Measurements from ENCODE around the gene GRHL3.
"Not testable (repeated sequence)": the region's sequence is repeated elsewhere in the genome, so short reads cannot be mapped to it uniquely, and the experiment has no call there.

The GRHL3 gene

GRCh38 chr1:24287779-24288178 lies 31.4 kb upstream of the GRHL3 start:
- H3K27me3 Mint-ChIP-seq; H3K36me3 Mint-ChIP-seq; H3K4me3 Mint-ChIP-seq; H3K4me1 Mint-ChIP-seq (ENCODE audit: low read depth); H3K9me3 Mint-ChIP-seq (ENCODE audit: low read depth); H3K27ac Mint-ChIP-seq: not testable (repeated sequence)

- no peaks in the 10 kb centered on the region for H3K27me3 Mint-ChIP-seq
- no peaks in the 10 kb centered on the region for H3K4me1 Mint-ChIP-seq (ENCODE audit: low read depth)
- H3K9me3 Mint-ChIP-seq (ENCODE audit: low read depth), result no peaks in the 10 kb centered on the region
- H3K36me3 Mint-ChIP-seq, result no peaks in the 10 kb centered on the region
- no peak overlapping the region for H3K27ac Mint-ChIP-seq
- H3K4me3 Mint-ChIP-seq, result no peak overlapping the region
Observed at GRCh38 chr1:24288479-24288878, 30.7 kb upstream of the GRHL3 start.

DNA sequence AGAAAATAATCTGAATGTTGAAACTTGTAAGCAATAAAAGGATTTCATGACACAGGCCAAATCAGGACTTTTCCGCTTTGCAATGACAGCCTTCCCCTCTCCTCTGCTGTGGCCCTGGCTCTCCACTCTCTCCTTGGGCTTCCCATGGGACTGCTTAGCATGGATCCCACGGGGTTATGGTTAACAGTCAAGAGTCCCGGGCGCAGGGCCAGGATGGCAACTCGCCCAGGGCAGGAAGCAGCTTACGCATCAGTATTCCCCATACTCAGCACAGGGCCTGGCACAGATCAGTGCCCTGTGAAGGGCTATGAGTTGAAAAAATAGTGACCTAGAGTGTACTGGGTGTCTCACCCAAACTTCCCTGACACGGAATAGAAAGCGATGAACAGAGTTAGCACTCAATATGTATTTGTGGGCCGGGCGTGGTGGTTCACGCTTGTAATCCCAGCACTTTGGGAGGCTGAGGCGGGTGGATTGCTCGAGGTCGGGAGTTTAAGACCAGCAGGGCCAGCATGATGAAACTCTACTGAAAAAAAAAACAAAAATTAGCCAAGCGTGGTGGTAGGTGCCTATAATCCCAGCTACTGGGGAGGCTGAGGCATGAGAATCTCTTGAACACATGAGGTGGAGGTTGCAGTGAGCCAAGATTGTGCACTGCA lies 29.1 kb upstream of the GRHL3 start:
- no peaks in the 10 kb centered on the region for H3K27me3 Mint-ChIP-seq
- no peaks in the 10 kb centered on the region for H3K9me3 Mint-ChIP-seq (ENCODE audit: low read depth)
- H3K4me1 Mint-ChIP-seq (ENCODE audit: low read depth), result no peaks in the 10 kb centered on the region
- no peak overlapping the region for H3K27ac Mint-ChIP-seq
- H3K4me3 Mint-ChIP-seq, result no peak overlapping the region
- H3K36me3 Mint-ChIP-seq, result no peaks in the 10 kb centered on the region

DNA sequence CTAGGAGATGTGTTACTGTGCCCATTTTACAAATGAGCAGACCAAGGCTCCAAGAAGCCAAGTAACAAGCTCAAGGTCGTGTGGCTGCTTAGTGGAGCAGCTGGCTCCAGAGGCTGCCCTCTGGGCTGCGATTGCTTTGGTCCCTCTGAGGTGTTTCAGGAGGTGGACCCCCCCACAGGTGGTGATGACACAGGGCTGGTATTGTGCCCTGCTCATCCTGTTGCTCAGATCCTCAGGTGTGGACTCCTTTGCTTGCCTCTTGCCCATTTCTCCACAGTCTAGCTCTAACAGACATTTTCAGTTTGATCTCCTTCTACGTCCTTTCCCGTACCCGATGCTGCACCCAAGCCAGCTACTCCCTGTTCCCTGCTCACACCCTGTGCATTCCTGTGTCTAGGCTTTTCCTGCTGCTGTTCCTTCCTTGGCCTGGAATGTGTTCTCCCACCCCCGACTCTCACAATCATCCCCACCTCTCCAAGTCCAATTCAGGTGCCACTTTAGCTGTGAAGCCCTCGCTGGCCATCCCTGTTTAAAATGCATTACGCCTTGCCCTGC lies 28.1 kb upstream of the GRHL3 start:
- no peaks in the 10 kb centered on the region for H3K9me3 Mint-ChIP-seq (ENCODE audit: low read depth)
- H3K4me1 Mint-ChIP-seq (ENCODE audit: low read depth), result no peaks in the 10 kb centered on the region
- H3K36me3 Mint-ChIP-seq, result no peaks in the 10 kb centered on the region
- H3K27me3 Mint-ChIP-seq, result no peaks in the 10 kb centered on the region
- H3K27ac Mint-ChIP-seq, result no peak overlapping the region
- no peak overlapping the region for H3K4me3 Mint-ChIP-seq

- H3K36me3 Mint-ChIP-seq, result no peaks in the 10 kb centered on the region
- H3K9me3 Mint-ChIP-seq (ENCODE audit: low read depth), result no peaks in the 10 kb centered on the region
- H3K4me1 Mint-ChIP-seq (ENCODE audit: low read depth), result no peaks in the 10 kb centered on the region
- no peak overlapping the region for H3K4me3 Mint-ChIP-seq
- H3K27ac Mint-ChIP-seq, result no peak overlapping the region
- H3K27me3 Mint-ChIP-seq, result no peaks in the 10 kb centered on the region
Observed at GRCh38 chr1:24292103-24292502, 27.1 kb upstream of the GRHL3 start.

DNA sequence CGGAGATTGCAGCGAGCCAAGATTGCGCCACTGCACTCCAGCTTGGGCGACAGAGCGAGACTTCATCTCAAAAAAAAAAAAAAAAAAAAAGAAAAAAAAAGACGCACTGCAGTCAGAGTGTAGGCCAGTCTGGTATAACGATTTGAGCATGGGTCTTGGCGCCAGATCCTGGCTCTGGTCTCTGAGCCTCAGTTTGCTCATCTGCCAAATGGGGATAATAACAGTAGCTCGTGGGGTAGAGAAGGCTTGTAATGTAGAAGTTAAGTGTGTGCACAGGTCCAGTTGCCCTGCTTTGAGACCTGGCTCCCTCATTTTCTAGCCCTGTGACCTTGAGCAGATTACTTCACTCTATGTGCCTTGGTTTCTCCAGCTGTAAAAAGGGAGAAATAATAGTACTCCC lies 26.3 kb upstream of the GRHL3 start:
- Mint-ChIP-seq H3K36me3 (no peaks in the 10 kb centered on the region), H3K27ac (no peak overlapping the region), H3K27me3 (no peaks in the 10 kb centered on the region), H3K4me1 (ENCODE audit: low read depth) (no peaks in the 10 kb centered on the region), H3K4me3 (no peak overlapping the region), H3K9me3 (ENCODE audit: low read depth) (no peaks in the 10 kb centered on the region)

- no peaks in the 10 kb centered on the region for H3K4me1 Mint-ChIP-seq (ENCODE audit: low read depth)
- no peak overlapping the region for H3K27ac Mint-ChIP-seq
- H3K4me3 Mint-ChIP-seq, result no peak overlapping the region
- H3K27me3 Mint-ChIP-seq, result no peaks in the 10 kb centered on the region
- no peaks in the 10 kb centered on the region for H3K36me3 Mint-ChIP-seq
- no peaks in the 10 kb centered on the region for H3K9me3 Mint-ChIP-seq (ENCODE audit: low read depth)
Observed at GRCh38 chr1:24293392-24294227, 25.5 kb upstream of the GRHL3 start.

- H3K36me3 Mint-ChIP-seq, result no peaks in the 10 kb centered on the region
- H3K27ac Mint-ChIP-seq, result no peak overlapping the region
- no peak overlapping the region for H3K4me3 Mint-ChIP-seq
Observed at GRCh38 chr1:24294228-24294672, 24.9 kb upstream of the GRHL3 start.

DNA sequence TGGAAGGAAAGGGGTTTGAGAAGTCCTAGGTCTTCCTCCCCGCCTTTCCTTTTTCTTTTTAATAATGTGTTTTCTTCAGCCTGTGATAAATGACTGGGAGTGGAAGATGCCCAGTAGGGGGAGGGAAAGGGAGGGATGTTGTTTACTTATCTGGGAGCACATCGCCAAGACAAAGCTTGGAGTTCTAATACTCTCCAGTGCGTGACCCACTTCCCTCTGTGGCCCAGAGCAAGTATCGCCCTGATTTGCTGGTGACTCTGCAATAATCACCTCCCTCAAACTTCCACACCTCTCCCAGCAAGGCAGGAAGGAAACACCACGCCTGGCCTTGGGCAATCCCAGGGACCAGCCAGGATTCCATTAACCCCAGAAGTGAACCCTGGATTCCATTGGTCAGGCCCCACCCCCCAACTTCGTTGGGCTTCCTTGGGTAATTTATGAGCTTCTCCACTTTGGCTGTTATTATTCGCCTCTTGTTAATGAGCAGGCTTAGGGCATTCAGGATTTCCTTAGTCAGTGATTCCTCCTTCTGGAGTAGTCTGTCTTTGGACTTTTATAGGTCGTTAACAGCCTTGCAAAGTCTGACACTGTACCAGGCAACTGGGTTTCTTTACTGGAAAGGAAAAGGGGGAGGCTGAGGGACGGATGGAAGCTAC lies 24.3 kb upstream of the GRHL3 start:
- Mint-ChIP-seq H3K36me3 (no peaks in the 10 kb centered on the region), H3K27me3 (peaks cover 5% of the 10 kb centered on the region), H3K4me3 (no peak overlapping the region), H3K27ac (no peak overlapping the region), H3K9me3 (ENCODE audit: low read depth) (no peaks in the 10 kb centered on the region), H3K4me1 (ENCODE audit: low read depth) (no peaks in the 10 kb centered on the region)

More at GRCh38 chr1:24294228-24294672, 24.9 kb upstream of the GRHL3 start:
- Mint-ChIP-seq H3K27me3 (peaks cover 5% of the 10 kb centered on the region), H3K9me3 (ENCODE audit: low read depth) (no peaks in the 10 kb centered on the region), H3K4me1 (ENCODE audit: low read depth) (no peaks in the 10 kb centered on the region)

GRCh38 chr1:24295535-24295934 lies 23.6 kb upstream of the GRHL3 start:
- Mint-ChIP-seq H3K36me3 (no peaks in the 10 kb centered on the region), H3K27me3 (peaks cover 5% of the 10 kb centered on the region), H3K4me1 (ENCODE audit: low read depth) (no peaks in the 10 kb centered on the region), H3K27ac (no peak overlapping the region), H3K4me3 (no peak overlapping the region), H3K9me3 (ENCODE audit: low read depth) (no peaks in the 10 kb centered on the region)

DNA sequence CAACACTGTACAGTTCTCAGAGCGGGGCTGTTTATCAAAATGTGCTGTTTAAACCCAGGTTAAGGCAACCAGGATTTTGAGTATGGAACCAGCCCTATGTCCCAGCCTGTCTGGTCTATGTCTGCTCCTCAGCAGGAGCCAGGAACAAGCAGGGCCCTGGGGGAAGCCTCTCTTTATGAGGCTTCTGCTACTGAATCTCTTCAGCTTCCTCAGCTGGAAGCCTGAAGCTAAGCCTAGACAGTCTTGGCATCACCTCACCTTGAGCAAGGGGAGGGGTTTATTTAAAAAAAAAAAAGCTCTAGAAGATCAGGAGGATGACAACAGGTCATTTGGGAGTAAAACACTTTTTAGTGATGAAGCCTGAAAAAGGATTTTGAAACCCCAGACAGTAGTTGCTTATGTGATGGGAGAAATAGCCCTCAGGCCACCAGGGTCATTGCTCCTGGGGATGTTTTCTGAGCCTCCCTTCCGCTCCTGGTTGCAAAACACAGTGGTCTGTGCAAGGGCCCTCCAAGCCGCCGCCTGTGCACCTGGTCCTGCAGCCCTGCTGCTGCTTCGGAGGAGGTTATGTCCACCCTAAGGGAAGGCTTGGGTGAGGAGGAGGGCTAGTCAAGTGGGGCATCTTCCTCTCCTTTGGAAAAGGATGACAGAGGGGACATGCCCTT lies 21.8 kb upstream of the GRHL3 start:
- Mint-ChIP-seq H3K36me3 (no peaks in the 10 kb centered on the region), H3K4me3 (no peak overlapping the region), H3K4me1 (ENCODE audit: low read depth) (no peaks in the 10 kb centered on the region), H3K27ac (no peak overlapping the region), H3K27me3 (peaks cover 5% of the 10 kb centered on the region), H3K9me3 (ENCODE audit: low read depth) (no peaks in the 10 kb centered on the region)

GRCh38 chr1:24297852-24298232 lies 21.3 kb upstream of the GRHL3 start:
- no peak overlapping the region for H3K27ac Mint-ChIP-seq
- H3K4me1 Mint-ChIP-seq (ENCODE audit: low read depth), result no peaks in the 10 kb centered on the region
- no peak overlapping the region for H3K4me3 Mint-ChIP-seq
- H3K27me3 Mint-ChIP-seq, result peaks cover 5% of the 10 kb centered on the region
- no peaks in the 10 kb centered on the region for H3K36me3 Mint-ChIP-seq
- H3K9me3 Mint-ChIP-seq (ENCODE audit: low read depth), result no peaks in the 10 kb centered on the region

DNA sequence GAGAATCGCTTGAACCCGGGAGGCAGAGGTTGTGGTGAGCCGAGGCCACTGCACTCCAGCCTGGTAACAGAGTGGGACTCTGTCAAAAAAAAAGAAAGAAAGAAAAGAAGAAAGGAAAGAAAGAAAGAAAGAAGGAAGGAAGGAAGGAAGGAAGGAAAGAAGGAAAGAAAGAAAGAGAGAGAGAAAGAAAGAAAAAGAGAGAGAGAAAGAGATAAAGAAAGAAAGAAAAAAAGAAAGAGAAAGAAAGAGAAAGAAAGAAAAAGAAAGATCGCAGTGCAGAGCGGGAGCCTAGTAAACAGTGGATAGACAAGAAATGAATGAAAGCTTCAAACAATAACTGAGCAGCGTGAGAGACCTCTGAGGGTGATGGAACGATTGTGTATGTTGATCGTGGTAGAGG lies 20.6 kb upstream of the GRHL3 start:
- Mint-ChIP-seq H3K4me1 (ENCODE audit: low read depth) (no peaks in the 10 kb centered on the region), H3K9me3 (ENCODE audit: low read depth) (no peaks in the 10 kb centered on the region), H3K36me3 (no peaks in the 10 kb centered on the region), H3K27me3 (peaks cover 5% of the 10 kb centered on the region), H3K27ac (no peak overlapping the region), H3K4me3 (no peak overlapping the region)

DNA sequence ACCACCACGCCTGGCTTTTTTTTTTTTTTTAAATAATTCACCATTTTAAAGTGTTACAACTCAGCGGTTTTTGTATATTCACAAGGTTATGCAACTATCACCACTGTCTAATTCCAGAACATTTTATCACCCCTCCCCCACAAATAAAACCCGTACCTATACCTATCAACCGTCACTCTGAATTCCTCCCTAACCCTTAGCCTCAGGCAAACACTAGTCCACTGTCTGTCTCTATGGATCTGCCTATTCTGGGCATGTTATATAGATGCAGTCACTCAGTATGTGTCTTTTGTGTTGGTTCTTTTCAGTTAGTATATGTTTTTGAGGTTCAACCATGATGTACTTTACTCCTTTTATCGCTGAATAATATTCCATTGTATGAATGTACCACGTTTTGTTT lies 19.3 kb upstream of the GRHL3 start:
- H3K27me3 Mint-ChIP-seq, result peaks cover 5% of the 10 kb centered on the region
- no peak overlapping the region for H3K27ac Mint-ChIP-seq
- H3K4me1 Mint-ChIP-seq (ENCODE audit: low read depth), result no peaks in the 10 kb centered on the region
- H3K4me3 Mint-ChIP-seq, result no peak overlapping the region
- no peaks in the 10 kb centered on the region for H3K9me3 Mint-ChIP-seq (ENCODE audit: low read depth)
- no peaks in the 10 kb centered on the region for H3K36me3 Mint-ChIP-seq

Measured in activated naive CD8-positive, alpha-beta T cell (primary cell).